SU-DHL-6 (cell line): Measurements from ENCODE around the gene TMEM38B.

ENCODE experiments used
- CTCF ChIP-seq: fragments of 200-600 bp; sonication (generic); IDR thresholded peaks from one replicate; pipeline ENCODE4 v1.5.1; 2017; ENCODE audit warnings: antibody characterized with exemption, mild to moderate bottlenecking, low read length, moderate library complexity; ENCODE audit not compliant: insufficient read depth, poor library complexity, severe bottlenecking
- EZH2phosphoT487 ChIP-seq: fragments of 200-600 bp; sonication (generic), shearing (Covaris generic); conservative IDR thresholded peaks from 2 replicates; pipeline ENCODE4 v1.6.1; 2018; ENCODE audit warnings: mild to moderate bottlenecking, antibody characterized with exemption, low read length, moderate library complexity, mixed read lengths

GRCh38 chr9:105651806-105652205 lies 42.5 kb upstream of the TMEM38B start:
- TF ChIP-seq EZH2phosphoT487 (no peak), CTCF (no peak)
